Measurements from ENCODE around the gene MKNK2. TPM values are rescaled to one million over a fixed set of nuclear protein-coding genes. Genes with fewer than 3 reads are reported as not detected.

MKNK2 gene
- total RNA-seq, 1 experiment from 2014 or later, result 271 TPM

- DNase-seq (ENCODE audit: low read depth, low spot score), result no peak
- Histone ChIP-seq H3K79me2 (ENCODE audit: insufficient read depth, low read length) (peaks cover 15% of the 10 kb centered on the region; the same call in 1 of the 2 replicates), H3K36me3 (ENCODE audit: control insufficient read depth in 1 of 2, insufficient read depth in 2 of 2, low read length in 2 of 2) (peaks cover 14 to 29% of the 10 kb centered on the region in 2 experiments; a peak in 2 of 4 replicates), H3K9ac (ENCODE audit: low read length) (no peak overlapping the region), H3K4me2 (ENCODE audit: low read length) (no peak overlapping the region), H3K27ac (ENCODE audit: low read depth, low read length) (peak overlapping the region; percentile 81; the same call in 1 of the 2 replicates), H4K20me1 (ENCODE audit: insufficient read depth) (no peaks in the 10 kb centered on the region), H3K9me3 (ENCODE audit: control insufficient read depth in 1 of 2, insufficient read depth in 1 of 2, low read depth in 1 of 2, low read length in 2 of 2) (peaks cover 0 to 11% of the 10 kb centered on the region in 2 experiments; a peak in 1 of 4 replicates), H3K27me3 (ENCODE audit: insufficient read depth, low read length) (no peaks in the 10 kb centered on the region), H2AFZ (ENCODE audit: low read depth, low read length, poor library complexity, severe bottlenecking) (no peak overlapping the region), H3K4me3 (replicated peaks in 1 of 2; ENCODE audit: low read depth in 1 of 2, low read length in 2 of 2) (no peak overlapping the region), H3K9me2 (ENCODE audit: insufficient read depth) (no peaks in the 10 kb centered on the region), H3K4me1 (ENCODE audit: control insufficient read depth in 1 of 2, insufficient read depth in 2 of 2, low read length in 2 of 2) (peaks cover 22 to 44% of the 10 kb centered on the region in 2 experiments)
- intact Hi-C loops (cut with micrococcal nuclease), result no loop called here
- POLR2A ChIA-PET, result interaction anchor here (4.2 kb wide), 1 partner anchor 13 kb away, joined by 39 read pairs; no protein-coding TSS in a partner anchor
- CTCF ChIA-PET, result no interaction called here
- no TSS peak for BruUV-seq (replicated peaks)
- TF ChIP-seq EGR1 (IDR thresholded peaks at IDR 0.05; ENCODE audit: low read depth) (no peak), ZFX (IDR thresholded peaks at IDR 0.05) (no peak), CBX3 (IDR thresholded peaks at IDR 0.05; ENCODE audit: low read depth) (no peak), POLR2AphosphoS5 (IDR thresholded peaks at IDR 0.05; ENCODE audit: low read depth, low read length) (no peak), POLR2A (IDR thresholded peaks at IDR 0.05; ENCODE audit: borderline replicate concordance, extremely low read depth, insufficient read depth, insufficient read length) (no peak), CTCF (IDR thresholded peaks at IDR 0.05 in 2 of 3, conservative IDR thresholded peaks at IDR 0.05 in 1 of 3; ENCODE audit: borderline replicate concordance in 1 of 3, insufficient read depth in 1 of 3, low read depth in 2 of 3, low read length in 2 of 3) (no peak), TCF7L2 (IDR thresholded peaks at IDR 0.05; ENCODE audit: borderline replicate concordance, extremely low read depth, insufficient read depth, insufficient read length) (no peak), ZBTB33 (IDR thresholded peaks at IDR 0.05; ENCODE audit: extremely low read depth, insufficient replicate concordance, low read length) (no peak), ZNF274 (IDR thresholded peaks at IDR 0.05; ENCODE audit: low read depth, low read length) (no peak), YY1 (IDR thresholded peaks at IDR 0.05; ENCODE audit: extremely low read depth, insufficient replicate concordance, low read depth, low read length) (no peak), RAD21 (IDR thresholded peaks at IDR 0.05; ENCODE audit: low read depth) (no peak), SRF (IDR thresholded peaks at IDR 0.05; ENCODE audit: low read depth) (no peak), SP1 (IDR thresholded peaks at IDR 0.05; ENCODE audit: low read depth) (no peak), JUND (IDR thresholded peaks at IDR 0.05) (no peak), MAX (IDR thresholded peaks at IDR 0.05) (no peak), EZH2 (IDR thresholded peaks at IDR 0.05) (no peak), ELF1 (IDR thresholded peaks at IDR 0.05; ENCODE audit: borderline replicate concordance, low read depth) (no peak), ATF3 (IDR thresholded peaks at IDR 0.05) (no peak), FOSL1 (IDR thresholded peaks at IDR 0.05; ENCODE audit: low read depth) (no peak)
- ATAC-seq, result no peak
- RAD21 ChIA-PET (ENCODE audit: low non-redundant PET in 1 of 2, low total read pairs in 2 of 2, uncharacterized antibody in 2 of 2, unreplicated experiment in 2 of 2), result no interaction called here
These were observed 10.9 kb downstream of the MKNK2 start for GRCh38 chr19:2039959-2040646.
